Adrenal gland (tissue), 5 donors: Measurements from ENCODE around the gene PPIL4.

Experiments used
- CTCF ChIP-seq, 6 experiments: fragments of 450-650 bp in 4 of 6; fragments of 200-600 bp in 2 of 6; sonication (generic) in 1 of 6; IDR thresholded peaks; 1 replicate in 5 of 6; 2 replicates in 1 of 6; pipeline versions ENCODE4 v1.5.1 to v1.8.0; 2016 to 2021; ENCODE audit warnings: antibody characterized with exemption in 6 of 6, mild to moderate bottlenecking in 2 of 6, moderate library complexity in 1 of 6
- POLR2A ChIP-seq, 2 donors: fragments of 450-650 bp; IDR thresholded peaks; one replicate each; pipeline ENCODE4 v1.6.1; 2017; ENCODE audit warnings: antibody characterized with exemption in 2 of 2, mild to moderate bottlenecking in 2 of 2, moderate library complexity in 1 of 2
- donor health status: DM: no; HTN: no; CAD: no.

- TF ChIP-seq POLR2A (IDR thresholded peaks at IDR 0.05) (no peak), CTCF (IDR thresholded peaks at IDR 0.05) (no peak)
Measured at GRCh38 chr6:149541139-149541538, 4.7 kb downstream of the PPIL4 start.
